DND-41 (cell line): ENCODE measurements around the gene CMTR1.

Experiments
- EZH2 ChIP-seq: IDR thresholded peaks from 3 replicates; pipeline ENCODE4 v1.6.1; 2012; ENCODE audit warnings: borderline replicate concordance, low read depth, mild to moderate bottlenecking, moderate library complexity, low read length, inconsistent platforms; ENCODE audit not compliant: severe bottlenecking
- TF ChIP-seq, protein P1 (sequence below): IDR thresholded peaks from 2 replicates; pipeline ENCODE4 v1.5.1; 2012; ENCODE audit warnings: borderline replicate concordance, low read length, moderate library complexity, mild to moderate bottlenecking; ENCODE audit not compliant: poor library complexity, severe bottlenecking; ENCODE audit errors: extremely low read depth

GRCh38 chr6:37485291-37485702, 52.3 kb downstream of the CMTR1 start:
- TF ChIP-seq, protein P1, sequence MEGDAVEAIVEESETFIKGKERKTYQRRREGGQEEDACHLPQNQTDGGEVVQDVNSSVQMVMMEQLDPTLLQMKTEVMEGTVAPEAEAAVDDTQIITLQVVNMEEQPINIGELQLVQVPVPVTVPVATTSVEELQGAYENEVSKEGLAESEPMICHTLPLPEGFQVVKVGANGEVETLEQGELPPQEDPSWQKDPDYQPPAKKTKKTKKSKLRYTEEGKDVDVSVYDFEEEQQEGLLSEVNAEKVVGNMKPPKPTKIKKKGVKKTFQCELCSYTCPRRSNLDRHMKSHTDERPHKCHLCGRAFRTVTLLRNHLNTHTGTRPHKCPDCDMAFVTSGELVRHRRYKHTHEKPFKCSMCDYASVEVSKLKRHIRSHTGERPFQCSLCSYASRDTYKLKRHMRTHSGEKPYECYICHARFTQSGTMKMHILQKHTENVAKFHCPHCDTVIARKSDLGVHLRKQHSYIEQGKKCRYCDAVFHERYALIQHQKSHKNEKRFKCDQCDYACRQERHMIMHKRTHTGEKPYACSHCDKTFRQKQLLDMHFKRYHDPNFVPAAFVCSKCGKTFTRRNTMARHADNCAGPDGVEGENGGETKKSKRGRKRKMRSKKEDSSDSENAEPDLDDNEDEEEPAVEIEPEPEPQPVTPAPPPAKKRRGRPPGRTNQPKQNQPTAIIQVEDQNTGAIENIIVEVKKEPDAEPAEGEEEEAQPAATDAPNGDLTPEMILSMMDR: no peak
- no peak for TF ChIP-seq EZH2
